Measurements from ENCODE around the gene LETM1. TPM values are rescaled to one million over a fixed set of nuclear protein-coding genes. Genes with fewer than 3 reads are reported as not detected.

The LETM1 gene
- total RNA-seq, 1 experiment from 2014 or later = 102 TPM

GRCh38 chr4:1799387-1800375 is 56.3 kb downstream of the LETM1 start:
- Histone ChIP-seq H3K4me1 (ENCODE audit: insufficient read depth, low read length, poor library complexity, severe bottlenecking) (no peaks in the 10 kb centered on the region), H3K36me3 (ENCODE audit: insufficient read depth, low read length, poor library complexity, severe bottlenecking) (no peaks in the 10 kb centered on the region), H3K27me3 (replicated peaks; ENCODE audit: insufficient read depth, low read depth, low read length, poor library complexity) (peaks cover 8% of the 10 kb centered on the region), H3K4me3 (ENCODE audit: low read depth, low read length, poor library complexity, severe bottlenecking) (no peak overlapping the region), H3K9me3 (ENCODE audit: low read depth, low read length, poor library complexity, severe bottlenecking) (no peaks in the 10 kb centered on the region), H3K27ac (ENCODE audit: low read depth, low read length, poor library complexity, severe bottlenecking) (no peak overlapping the region)
- intact Hi-C loops (cut with micrococcal nuclease; ENCODE audit: unreplicated experiment) = no loop called here
- CTCF ChIA-PET = no interaction called here
- no TSS peak for BruUV-seq (replicated peaks)
- POLR2A ChIA-PET (ENCODE audit: low non-redundant PET) = no interaction called here
- TF ChIP-seq CTCF (conservative IDR thresholded peaks at IDR 0.05; ENCODE audit: low read depth, low read length) (no peak), EZH2 (IDR thresholded peaks at IDR 0.05; ENCODE audit: borderline replicate concordance, low read depth, low read length, poor library complexity, severe bottlenecking) (no peak)
- DNase-seq (ENCODE audit: low spot score) = no peak

- no TSS peak for BruUV-seq (replicated peaks)
- POLR2A ChIA-PET (ENCODE audit: low non-redundant PET) = no interaction called here
- intact Hi-C loops (cut with micrococcal nuclease; ENCODE audit: unreplicated experiment) = no loop called here
These were observed 57.2 kb downstream of the LETM1 start for GRCh38 chr4:1798580-1799386.

More at GRCh38 chr4:1798580-1799386, 57.2 kb downstream of the LETM1 start:
- CTCF ChIA-PET = no interaction called here
- Histone ChIP-seq H3K36me3 (ENCODE audit: insufficient read depth, low read length, poor library complexity, severe bottlenecking) (no peaks in the 10 kb centered on the region), H3K4me3 (ENCODE audit: low read depth, low read length, poor library complexity, severe bottlenecking) (no peak overlapping the region), H3K9me3 (ENCODE audit: low read depth, low read length, poor library complexity, severe bottlenecking) (no peaks in the 10 kb centered on the region), H3K4me1 (ENCODE audit: insufficient read depth, low read length, poor library complexity, severe bottlenecking) (peaks cover 4% of the 10 kb centered on the region), H3K27ac (ENCODE audit: low read depth, low read length, poor library complexity, severe bottlenecking) (no peak overlapping the region), H3K27me3 (replicated peaks; ENCODE audit: insufficient read depth, low read depth, low read length, poor library complexity) (peaks cover 15% of the 10 kb centered on the region)
- TF ChIP-seq EZH2 (IDR thresholded peaks at IDR 0.05; ENCODE audit: borderline replicate concordance, low read depth, low read length, poor library complexity, severe bottlenecking) (no peak), CTCF (conservative IDR thresholded peaks at IDR 0.05; ENCODE audit: low read depth, low read length) (no peak)
- no peak for DNase-seq (ENCODE audit: low spot score)

Data from A673 (cell line).